Chondrocyte (in vitro differentiated cells): ENCODE data around the gene TIPARP. TPM values are rescaled to one million over a fixed set of nuclear protein-coding genes. Genes with fewer than 3 reads are reported as not detected.

Source experiments
- DNase-seq: peaks from one replicate; pipeline ENCODE4 v3.0.0; 2021; ENCODE audit warnings: mixed read lengths, low spot score
- H3K27ac Mint-ChIP-seq: one replicate; pipeline ENCODE4 v1.8.0; 2021; ENCODE audit warnings: mild to moderate bottlenecking, moderate library complexity, mixed read lengths; ENCODE audit not compliant: unreplicated experiment
- H3K27me3 Mint-ChIP-seq: 2 replicates; pipeline ENCODE4 v1.8.0; 2021; ENCODE audit warnings: low read depth, mixed read lengths
- H3K36me3 Mint-ChIP-seq: 2 replicates; pipeline ENCODE4 v1.8.0; 2021; ENCODE audit warnings: low read depth, mixed read lengths
- H3K4me1 Mint-ChIP-seq: 2 replicates; pipeline ENCODE4 v1.8.0; 2021; ENCODE audit warnings: low read depth, mild to moderate bottlenecking, mixed read lengths
- H3K4me3 Mint-ChIP-seq: one replicate; pipeline ENCODE4 v1.8.0; 2021; ENCODE audit warnings: mild to moderate bottlenecking, moderate library complexity, mixed read lengths; ENCODE audit not compliant: unreplicated experiment
- H3K9me3 Mint-ChIP-seq: 2 replicates; pipeline ENCODE4 v1.8.0; 2021; ENCODE audit warnings: low read depth, mixed read lengths
- total RNA-seq: library from RNA; stranded (reverse); gene quantifications from 3 replicates; pipeline ENCODE4 v1.2.1, GENCODE V29; 2021
- TF ChIP-seq, protein P1 (sequence below): fragments of 200-600 bp; sonication (generic); IDR thresholded peaks from 2 replicates; pipeline ENCODE4 v1.5.0; 2021; ENCODE audit warnings: antibody characterized with exemption, mild to moderate bottlenecking, moderate library complexity

TIPARP gene
- total RNA-seq, 1 donor from 2014 or later, result 65.3 TPM

DNA sequence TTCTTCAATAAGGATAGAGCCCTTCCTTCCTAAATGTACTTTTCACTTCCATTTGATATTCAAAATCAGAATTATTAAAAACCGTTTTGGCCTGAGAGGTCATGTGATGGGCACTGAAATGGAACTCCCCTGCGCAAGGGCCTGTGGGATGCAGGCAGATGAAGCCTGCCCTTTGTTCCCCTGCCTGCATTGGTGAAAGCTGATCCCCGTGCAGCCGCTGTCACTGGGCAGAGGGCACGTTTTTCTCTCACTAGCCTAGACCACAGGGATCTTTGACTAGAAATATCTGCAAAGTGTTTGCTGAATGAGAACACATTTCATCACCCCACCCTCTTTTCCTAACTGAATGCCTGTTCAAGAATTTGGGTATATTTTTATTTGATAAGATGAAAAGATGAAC is 74.9 kb downstream of the TIPARP start:
- peak overlapping the region; percentile 94 for H3K27ac Mint-ChIP-seq
- peak overlapping the region; percentile 20 for H3K4me3 Mint-ChIP-seq
- no peaks in the 10 kb centered on the region for H3K27me3 Mint-ChIP-seq
- H3K36me3 Mint-ChIP-seq, result peaks cover 2% of the 10 kb centered on the region
- peaks cover 9% of the 10 kb centered on the region for H3K9me3 Mint-ChIP-seq
- TF ChIP-seq, protein P1, sequence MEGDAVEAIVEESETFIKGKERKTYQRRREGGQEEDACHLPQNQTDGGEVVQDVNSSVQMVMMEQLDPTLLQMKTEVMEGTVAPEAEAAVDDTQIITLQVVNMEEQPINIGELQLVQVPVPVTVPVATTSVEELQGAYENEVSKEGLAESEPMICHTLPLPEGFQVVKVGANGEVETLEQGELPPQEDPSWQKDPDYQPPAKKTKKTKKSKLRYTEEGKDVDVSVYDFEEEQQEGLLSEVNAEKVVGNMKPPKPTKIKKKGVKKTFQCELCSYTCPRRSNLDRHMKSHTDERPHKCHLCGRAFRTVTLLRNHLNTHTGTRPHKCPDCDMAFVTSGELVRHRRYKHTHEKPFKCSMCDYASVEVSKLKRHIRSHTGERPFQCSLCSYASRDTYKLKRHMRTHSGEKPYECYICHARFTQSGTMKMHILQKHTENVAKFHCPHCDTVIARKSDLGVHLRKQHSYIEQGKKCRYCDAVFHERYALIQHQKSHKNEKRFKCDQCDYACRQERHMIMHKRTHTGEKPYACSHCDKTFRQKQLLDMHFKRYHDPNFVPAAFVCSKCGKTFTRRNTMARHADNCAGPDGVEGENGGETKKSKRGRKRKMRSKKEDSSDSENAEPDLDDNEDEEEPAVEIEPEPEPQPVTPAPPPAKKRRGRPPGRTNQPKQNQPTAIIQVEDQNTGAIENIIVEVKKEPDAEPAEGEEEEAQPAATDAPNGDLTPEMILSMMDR, result no peak
- no peak for DNase-seq
- peaks cover 42% of the 10 kb centered on the region for H3K4me1 Mint-ChIP-seq

DNA sequence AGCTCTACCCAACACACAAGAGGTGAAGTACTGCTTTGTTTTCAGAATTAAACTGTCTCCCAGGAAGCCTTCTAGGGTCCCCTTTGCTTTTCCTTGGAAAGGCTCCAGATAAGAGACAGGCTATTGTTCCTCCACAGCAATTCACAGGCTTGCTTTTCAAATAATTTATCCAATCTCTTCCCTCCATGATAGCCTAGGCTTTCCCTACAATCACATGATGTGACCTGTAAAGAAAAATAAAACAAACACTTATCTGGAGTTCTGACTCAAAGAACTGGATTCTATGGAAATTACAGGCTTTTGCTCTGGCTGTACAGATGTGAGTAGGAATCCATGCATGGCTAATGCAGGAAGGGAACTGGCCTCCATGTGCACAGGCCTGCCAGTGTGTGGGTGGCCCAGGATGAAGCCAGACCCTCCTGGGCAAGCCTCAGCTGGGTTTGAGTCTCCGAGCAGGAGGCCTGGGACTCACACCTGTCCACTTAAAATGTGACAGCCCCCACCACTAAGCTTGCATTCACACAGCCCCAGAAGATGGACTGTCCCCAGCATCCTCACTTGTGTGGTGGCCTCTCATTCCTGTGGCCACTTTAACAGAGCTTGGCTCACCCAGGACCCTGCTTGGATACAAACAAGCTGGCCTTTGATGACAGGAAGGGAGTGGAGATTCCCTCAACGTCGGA is 75.9 kb downstream of the TIPARP start:
- DNase-seq, result no peak
- H3K27ac Mint-ChIP-seq, result peak overlapping the region; percentile 94
- TF ChIP-seq, protein P1, result no peak
- peaks cover 9% of the 10 kb centered on the region for H3K9me3 Mint-ChIP-seq
- peak overlapping the region; percentile 28 for H3K4me3 Mint-ChIP-seq
- H3K27me3 Mint-ChIP-seq, result no peaks in the 10 kb centered on the region
- peaks cover 42% of the 10 kb centered on the region for H3K4me1 Mint-ChIP-seq
- H3K36me3 Mint-ChIP-seq, result peaks cover 2% of the 10 kb centered on the region

DNA sequence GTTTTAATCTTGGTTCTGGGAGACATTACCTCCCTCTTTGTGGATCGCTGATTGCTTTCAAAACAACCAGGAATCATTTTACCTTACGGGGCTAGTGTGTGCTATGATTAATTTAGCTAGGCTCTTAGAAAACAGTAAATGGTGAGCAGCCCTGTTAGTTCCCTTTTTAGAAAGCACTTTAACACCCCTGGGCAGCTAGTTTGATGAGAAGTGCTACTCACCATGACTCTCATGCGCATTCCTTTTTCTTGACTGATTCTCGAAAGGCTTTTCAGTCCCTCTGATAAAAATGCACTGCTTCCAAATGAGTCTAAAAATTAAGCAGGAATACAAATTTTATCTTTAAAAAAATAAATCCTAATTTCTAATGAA is 76.5 kb downstream of the TIPARP start:
- Mint-ChIP-seq H3K27ac (peak overlapping the region; percentile 94), H3K4me3 (peak overlapping the region; percentile 28), H3K9me3 (peaks cover 9% of the 10 kb centered on the region), H3K27me3 (no peaks in the 10 kb centered on the region), H3K4me1 (peaks cover 42% of the 10 kb centered on the region), H3K36me3 (peaks cover 2% of the 10 kb centered on the region)
- DNase-seq, result no peak
- TF ChIP-seq, protein P1, result no peak

DNA sequence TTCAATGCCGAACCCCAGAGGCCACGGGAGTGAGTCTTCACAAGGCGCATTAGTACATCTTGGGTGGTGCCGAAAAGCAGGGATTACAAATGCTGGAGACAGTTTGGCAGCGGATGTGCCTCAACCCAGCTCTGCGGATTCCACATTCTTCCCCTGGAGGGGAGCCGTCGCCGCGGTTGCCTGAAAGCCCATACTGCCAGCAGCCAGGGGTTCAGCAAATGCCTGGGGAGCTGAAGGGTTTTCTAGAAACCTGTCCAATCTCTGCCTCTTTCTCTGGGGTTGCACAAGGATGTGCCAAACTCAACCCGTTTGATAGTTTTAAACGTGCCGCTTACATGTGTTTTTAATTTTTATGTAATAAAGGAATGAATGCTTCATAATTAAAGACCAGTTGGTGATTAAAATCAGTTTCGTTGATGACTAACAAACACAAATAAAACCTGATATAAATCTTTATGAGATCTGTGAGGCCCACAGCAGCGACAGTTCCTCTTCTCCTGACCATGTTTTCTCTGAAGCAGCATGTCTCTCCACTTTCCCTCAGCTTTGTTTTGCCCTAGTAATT is 77.2 kb downstream of the TIPARP start:
- Mint-ChIP-seq H3K9me3 (peaks cover 8% of the 10 kb centered on the region), H3K4me3 (peak overlapping the region; percentile 52), H3K27me3 (no peaks in the 10 kb centered on the region), H3K27ac (peak overlapping the region; percentile 94), H3K36me3 (peaks cover 2% of the 10 kb centered on the region), H3K4me1 (peaks cover 42% of the 10 kb centered on the region)
- TF ChIP-seq, protein P1, result peak; percentile 62
- peak; percentile 94 for DNase-seq

Other genes with a start within 250 kb of the TIPARP start
- gene SSR3, start 119.5 kb upstream of the TIPARP start, total RNA-seq, result 376 to 395 TPM (median 377 TPM) in 3 replicates
- gene LEKR1, start 151.8 kb downstream of the TIPARP start, total RNA-seq, result 0.45 to 0.59 TPM in 2 of 3 replicates, not detected in the other